Right lung (tissue), 5 donors: ENCODE data around the gene SLC35F3. TPM values are rescaled to one million over a fixed set of nuclear protein-coding genes. Genes with fewer than 3 reads are reported as not detected.

Experiments
- DNase-seq, 2 donors: peaks; one replicate each; pipeline ENCODE4 v3.0.0-alpha.2; 2013
- polyA plus RNA-seq, 5 donors: library from polyadenylated mRNA; unstranded; fragments of 120-200 nt; gene quantifications; one replicate each; pipeline versions ENCODE4 v1.2.1 to v1.2.3, GENCODE V29; 2013; ENCODE audit warnings: inconsistent platforms in 1 of 5, low replicate concordance in 1 of 5; ENCODE audit not compliant: insufficient read length in 5 of 5, insufficient read depth in 1 of 5

The SLC35F3 gene
- polyA plus RNA-seq, 5 donors, result 0.97 to 1.9 (median 1.8) TPM

GRCh38 chr1:233909195-233909594 is 4.7 kb downstream of the SLC35F3 start:
- no peak for DNase-seq

DNA sequence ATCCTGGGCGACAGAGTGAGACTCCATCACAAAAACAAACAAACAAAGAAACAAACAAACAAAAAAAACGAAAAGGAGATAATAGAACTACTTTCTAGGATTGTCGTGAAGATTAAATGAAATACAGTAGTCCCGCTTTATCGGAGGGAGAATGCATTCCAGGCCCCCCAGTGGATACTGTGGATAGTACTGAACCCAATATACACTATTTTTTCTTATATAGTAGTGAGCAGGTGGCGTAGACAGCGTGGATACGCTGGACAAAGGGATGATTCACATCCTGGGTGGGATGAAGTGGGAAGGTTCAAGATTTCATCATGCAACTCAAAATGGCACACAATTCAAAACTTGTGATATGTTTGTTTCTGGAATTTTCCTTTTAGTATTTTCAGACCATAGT is 8.0 kb downstream of the SLC35F3 start:
- no peak for DNase-seq

GRCh38 chr1:233912909-233913308 is 8.4 kb downstream of the SLC35F3 start:
- DNase-seq, result no peak

- no peak for DNase-seq
These were observed 12.2 kb downstream of the SLC35F3 start for GRCh38 chr1:233916706-233917105.

- DNase-seq, result no peak
These were observed 15.3 kb downstream of the SLC35F3 start for GRCh38 chr1:233919786-233920185.

DNA sequence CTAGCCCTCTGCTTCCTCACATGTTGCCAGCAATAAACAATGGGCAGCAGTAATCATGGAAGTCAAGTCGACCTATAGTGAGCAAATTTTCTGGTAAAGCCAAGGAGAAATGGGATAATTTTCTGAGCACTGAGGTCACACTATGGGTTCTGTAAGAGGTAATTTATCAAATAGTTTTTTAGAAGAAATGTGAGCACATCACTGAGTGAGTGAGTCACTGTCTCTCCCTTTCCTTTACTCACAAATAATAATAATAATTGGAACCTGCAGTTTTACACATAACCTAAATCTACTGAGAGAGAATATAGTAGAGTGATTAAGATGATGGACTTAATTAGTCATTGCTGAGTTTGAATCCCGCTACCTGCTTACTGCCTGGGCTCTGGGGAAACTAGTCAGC is 23.6 kb downstream of the SLC35F3 start:
- DNase-seq, result no peak

- no peak for DNase-seq
These were observed 28.9 kb downstream of the SLC35F3 start for GRCh38 chr1:233933339-233933738.

DNA sequence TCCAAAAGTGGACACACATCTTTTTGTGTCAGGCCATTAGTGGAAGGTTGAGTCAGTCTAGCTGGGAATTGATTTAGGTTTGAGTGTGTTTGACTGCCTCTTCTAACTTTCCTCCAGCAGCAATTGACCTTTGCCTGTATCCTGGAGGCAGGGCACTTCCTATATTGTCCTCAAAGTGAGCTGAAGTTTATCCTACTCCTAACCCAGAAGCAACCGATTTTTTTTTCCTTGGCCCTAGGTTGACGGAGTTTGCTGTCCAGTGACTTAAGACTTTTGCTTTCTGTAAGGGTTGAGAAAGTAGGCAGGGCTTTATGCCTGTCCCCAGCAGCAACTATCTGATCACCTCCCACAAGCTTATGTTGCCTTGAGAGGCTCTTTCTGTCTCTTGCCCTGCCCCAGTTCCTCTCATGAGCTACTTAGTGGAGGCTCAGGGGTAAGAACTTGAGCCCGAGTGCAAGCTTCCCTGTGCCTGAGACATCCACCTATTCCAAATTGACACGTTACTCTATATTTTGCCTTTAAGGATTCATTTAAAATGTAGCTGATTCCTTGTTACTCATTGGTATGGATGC is 30.9 kb downstream of the SLC35F3 start:
- no peak for DNase-seq

GRCh38 chr1:233936422-233936821 is 31.9 kb downstream of the SLC35F3 start:
- no peak for DNase-seq

GRCh38 chr1:233936842-233937241 is 32.4 kb downstream of the SLC35F3 start:
- DNase-seq, result no peak

DNA sequence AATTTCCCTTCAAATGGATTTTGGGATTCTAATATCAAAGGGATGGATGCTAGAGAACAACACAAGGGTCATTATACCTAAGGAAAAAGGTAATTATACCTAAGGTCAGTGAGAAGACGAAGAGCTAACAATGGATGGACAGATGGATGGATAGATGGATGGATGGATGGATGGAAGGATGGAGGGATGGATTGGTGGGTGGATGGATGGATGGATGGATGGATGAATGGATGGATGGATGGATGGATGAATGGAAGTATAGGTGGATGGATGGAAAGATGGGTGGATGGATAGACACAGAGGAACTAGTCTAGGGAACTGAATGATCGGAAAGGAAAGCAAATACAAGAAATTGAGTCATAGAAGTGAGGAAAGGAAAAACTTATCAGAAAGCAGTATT is 34.0 kb downstream of the SLC35F3 start:
- DNase-seq, result no peak

DNA sequence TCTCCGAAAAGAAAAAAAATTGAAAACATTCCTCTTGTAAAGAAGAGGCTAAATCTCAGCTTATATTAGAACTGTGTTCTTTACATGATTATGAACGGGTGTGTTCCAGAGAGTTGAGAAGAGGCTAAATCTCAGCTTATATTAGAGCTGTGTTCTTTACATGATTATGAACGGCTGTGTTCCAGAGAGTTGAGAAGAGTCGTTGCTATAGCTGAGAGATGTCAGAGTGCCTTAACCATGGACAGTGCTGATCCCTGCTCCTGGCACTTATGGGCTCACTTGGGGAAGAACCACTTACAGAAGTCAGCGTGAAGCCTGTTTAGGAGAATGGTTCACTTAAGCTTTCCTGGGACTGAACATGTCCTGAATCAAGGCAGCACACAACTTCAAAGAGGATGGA is 35.0 kb downstream of the SLC35F3 start:
- DNase-seq, result no peak

DNA sequence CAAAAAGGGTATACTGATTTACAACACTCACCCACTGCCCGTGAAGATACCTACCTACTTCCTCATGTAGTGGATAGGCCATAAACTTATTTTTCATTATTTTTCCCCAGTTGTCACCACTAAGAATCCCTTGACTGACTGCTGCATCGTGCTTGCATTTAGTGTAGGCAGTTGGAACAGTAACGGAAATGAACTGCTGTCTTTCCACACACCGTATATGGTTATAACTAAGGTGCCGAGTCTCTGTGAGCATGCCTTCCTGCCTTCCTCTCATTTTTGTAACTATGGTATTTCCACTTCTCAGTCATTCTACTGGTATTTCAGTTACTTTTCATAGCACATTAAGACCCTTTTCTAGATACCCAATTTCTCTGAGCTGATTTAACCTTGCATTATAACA is 36.4 kb downstream of the SLC35F3 start:
- DNase-seq, result no peak

GRCh38 chr1:233944601-233945000 is 40.1 kb downstream of the SLC35F3 start:
- DNase-seq, result peak; percentile 13

DNA sequence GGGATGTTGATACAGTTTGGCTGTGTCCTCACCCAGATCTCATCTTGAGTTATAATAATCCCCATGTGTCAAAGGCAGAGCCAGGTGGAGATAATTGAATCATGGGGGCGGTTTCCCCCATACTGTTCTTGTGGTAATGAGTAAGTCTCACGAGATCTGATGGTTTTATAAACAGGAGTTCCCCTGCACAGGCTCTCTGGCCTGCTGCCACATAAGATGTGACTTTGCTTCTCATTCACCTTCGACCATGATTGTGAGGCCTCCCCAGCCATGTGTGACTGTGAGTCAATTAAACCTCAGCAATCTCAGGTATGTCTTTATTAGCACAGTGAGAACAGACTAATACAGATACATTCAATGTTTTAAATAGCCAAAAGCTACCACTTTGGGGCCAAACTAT is 41.1 kb downstream of the SLC35F3 start:
- no peak for DNase-seq

- no peak for DNase-seq
These were observed 41.5 kb downstream of the SLC35F3 start for GRCh38 chr1:233945979-233946378.

DNA sequence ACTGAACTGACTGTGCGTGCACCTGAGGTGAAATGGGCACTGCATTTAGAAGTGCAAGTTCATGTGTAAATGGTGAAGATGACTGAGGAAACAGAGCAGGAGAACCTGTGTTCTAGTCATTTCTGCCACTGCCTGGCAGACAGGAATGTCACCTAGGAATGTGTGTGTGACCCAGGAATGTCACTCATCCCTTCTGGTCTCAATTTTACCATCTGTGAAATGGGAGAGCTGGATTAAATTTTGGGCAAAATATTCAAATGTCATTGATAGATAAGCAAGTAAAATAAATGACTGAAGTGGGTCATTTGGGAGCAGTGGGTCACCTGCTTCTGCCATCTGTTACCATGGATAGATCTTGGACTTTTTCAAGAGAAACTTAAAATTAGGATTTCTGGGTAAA is 42.2 kb downstream of the SLC35F3 start:
- no peak for DNase-seq

- DNase-seq, result no peak
These were observed 47.3 kb downstream of the SLC35F3 start for GRCh38 chr1:233951804-233952203.

GRCh38 chr1:233957691-233958090 is 53.2 kb downstream of the SLC35F3 start:
- DNase-seq, result no peak

DNA sequence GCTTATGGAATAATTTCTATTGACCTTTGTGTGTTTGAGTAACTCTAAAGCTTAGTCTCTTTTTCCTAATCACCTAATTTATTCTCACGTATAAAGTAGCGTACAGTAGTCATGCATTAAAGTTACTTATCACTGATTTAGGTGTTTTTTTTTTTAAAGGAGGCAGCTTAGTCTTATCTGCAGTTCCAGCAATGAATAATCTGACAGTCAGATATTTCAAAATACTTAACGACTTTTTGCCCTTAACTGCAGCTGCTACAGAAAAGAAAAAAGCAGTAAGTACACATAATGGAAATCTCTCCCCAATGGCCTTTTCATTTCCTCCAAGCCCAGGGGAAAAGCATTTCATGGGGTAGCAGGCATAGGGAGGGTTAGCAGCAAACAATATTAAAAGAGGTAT is 54.6 kb downstream of the SLC35F3 start:
- DNase-seq, result peak in 1 of 2 donors; percentile 10

GRCh38 chr1:233959971-233960370 is 55.5 kb downstream of the SLC35F3 start:
- DNase-seq, result no peak

DNA sequence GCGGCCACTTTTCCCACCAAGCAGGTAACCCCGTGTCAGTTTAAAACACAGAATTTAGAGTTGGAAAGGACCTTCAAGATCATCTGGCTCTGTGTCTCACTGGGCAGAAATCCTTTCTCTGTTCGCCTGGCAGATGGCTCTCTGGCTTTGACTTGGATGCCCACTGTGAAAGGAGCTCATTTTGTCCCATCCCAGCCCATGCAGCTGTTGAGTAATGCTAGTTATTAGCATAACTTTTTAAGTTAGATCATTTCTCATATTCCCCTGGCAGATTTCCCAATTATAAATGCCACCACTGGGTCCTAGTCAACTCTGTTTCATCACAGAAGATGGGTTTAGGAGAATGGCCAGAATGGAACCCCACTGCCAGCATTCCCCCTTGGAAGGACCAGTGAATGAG is 55.9 kb downstream of the SLC35F3 start:
- DNase-seq, result no peak

- no peak for DNase-seq
These were observed 58.4 kb downstream of the SLC35F3 start for GRCh38 chr1:233962878-233963277.

- no peak for DNase-seq
These were observed 61.4 kb downstream of the SLC35F3 start for GRCh38 chr1:233965856-233966255.

DNA sequence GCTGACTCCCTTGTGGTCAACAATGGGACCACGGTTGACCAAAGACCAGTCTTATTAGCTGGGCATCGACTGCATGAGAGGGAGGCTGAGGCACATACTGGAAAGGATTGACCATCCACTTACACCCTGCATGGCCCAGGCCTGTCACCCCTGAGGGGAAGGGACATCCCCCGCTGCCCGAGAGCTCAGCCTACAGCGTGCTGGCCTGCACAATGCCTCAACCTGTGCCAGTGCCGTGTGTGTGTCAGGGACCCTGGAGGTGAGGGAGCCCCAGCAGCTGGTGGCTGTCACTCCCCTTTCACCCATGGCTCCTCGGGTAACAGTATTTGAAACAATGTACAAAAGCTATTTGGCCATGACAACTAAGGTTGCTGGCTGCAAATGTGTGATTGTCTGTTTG is 67.3 kb downstream of the SLC35F3 start:
- DNase-seq, result no peak
